GM23248 (cell line): Measurements from ENCODE around the gene TMEM163. TPM values are rescaled to one million over a fixed set of nuclear protein-coding genes. Genes with fewer than 3 reads are reported as not detected.

Source experiments
- DNase-seq: peaks from one replicate; pipeline ENCODE4 v3.0.0-alpha.2; 2015
- H2AFZ ChIP-seq: fragments of 200-600 bp; sonication (generic); 2 replicates; pipeline ENCODE4 v1.6.1; 2016; ENCODE audit warnings: antibody characterized with exemption
- H3F3A ChIP-seq: fragments of 200-600 bp; sonication (generic); 2 replicates; pipeline ENCODE4 v1.6.1; 2016; ENCODE audit warnings: mild to moderate bottlenecking, antibody characterized with exemption, mixed run types; ENCODE audit not compliant: insufficient read depth
- H3K27ac ChIP-seq: fragments of 200-600 bp; sonication (generic); 2 replicates; pipeline ENCODE4 v1.5.1; 2016; ENCODE audit warnings: mild to moderate bottlenecking
- H3K27me3 ChIP-seq: fragments of 200-600 bp; sonication (generic); replicated peaks from 2 replicates; pipeline ENCODE4 v1.6.1; 2016; ENCODE audit warnings: mild to moderate bottlenecking; ENCODE audit not compliant: insufficient read depth
- H3K36me3 ChIP-seq: fragments of 200-600 bp; sonication (generic); 2 replicates; pipeline ENCODE4 v1.6.1; 2016; ENCODE audit warnings: low read depth, mild to moderate bottlenecking
- H3K4me1 ChIP-seq: fragments of 200-600 bp; sonication (generic); 2 replicates; pipeline ENCODE4 v1.6.1; 2016; ENCODE audit warnings: mild to moderate bottlenecking; ENCODE audit not compliant: insufficient read depth
- H3K4me2 ChIP-seq: fragments of 200-600 bp; sonication (generic); one replicate; pipeline ENCODE4 v1.6.1; 2016; ENCODE audit warnings: mild to moderate bottlenecking; ENCODE audit not compliant: unreplicated experiment
- H3K4me3 ChIP-seq: fragments of 200-600 bp; sonication (generic); 2 replicates; pipeline ENCODE4 v1.5.1; 2016; ENCODE audit warnings: mild to moderate bottlenecking
- H3K79me2 ChIP-seq: fragments of 200-600 bp; sonication (generic); 2 replicates; pipeline ENCODE4 v1.6.1; 2016; ENCODE audit warnings: mild to moderate bottlenecking; ENCODE audit not compliant: insufficient read depth
- H3K9ac ChIP-seq: fragments of 200-600 bp; sonication (generic); 2 replicates; pipeline ENCODE4 v1.6.1; 2016; ENCODE audit warnings: mild to moderate bottlenecking
- H3K9me2 ChIP-seq: fragments of 200-600 bp; sonication (generic); 2 replicates; pipeline ENCODE4 v1.6.1; 2016; ENCODE audit warnings: mixed run types, mild to moderate bottlenecking, moderate library complexity; ENCODE audit not compliant: insufficient read depth
- H3K9me3 ChIP-seq: fragments of 200-600 bp; sonication (generic); one replicate; pipeline ENCODE4 v1.6.1; 2017; ENCODE audit warnings: low read depth
- H4K20me1 ChIP-seq: fragments of 200-600 bp; sonication (generic); 2 replicates; pipeline ENCODE4 v1.6.0; 2016; ENCODE audit not compliant: insufficient read depth
- EZH2 ChIP-seq: fragments of 200-600 bp; sonication (generic); IDR thresholded peaks from 2 replicates; pipeline ENCODE4 v1.6.1; 2018; ENCODE audit warnings: antibody characterized with exemption, mild to moderate bottlenecking; ENCODE audit not compliant: insufficient read depth, poor library complexity, severe bottlenecking
- EZH2phosphoT487 ChIP-seq: fragments of 200-600 bp; sonication (generic); IDR thresholded peaks from 2 replicates; pipeline ENCODE4 v1.6.1; 2018; ENCODE audit warnings: antibody characterized with exemption, moderate library complexity, mild to moderate bottlenecking, low read depth; ENCODE audit not compliant: insufficient read depth
- WGBS, 2 experiments: methylation state at CpG; one replicate each; pipeline ENCODE4 v1.1.6; 2015 to 2017; ENCODE audit warnings: low lambda C conversion rate in 2 of 2, low coverage in 1 of 2; ENCODE audit errors: missing lambda C conversion rate in 2 of 2; 5-methylcytosine and 5-hydroxymethylcytosine counted together
- in situ Hi-C: fragments of 300-500 bp; cut with MboI; formaldehyde crosslinking; loops from 2 replicates; pipeline ENCODE4 v1.15.0; 2020
- polyA plus RNA-seq: library from polyadenylated mRNA; unstranded; fragments of >200 nt; fragmentation: Nextera tagmentation; extraction: Ambion mirVana; gene quantifications from 2 replicates; pipeline ENCODE4 v1.2.1, GENCODE V29; 2016
- total RNA-seq: library from RNA; depleted of rRNA; stranded (reverse); fragments of >200 nt; shearing (Covaris generic); gene quantifications from 2 replicates; pipeline ENCODE4 v1.2.3, GENCODE V29; 2014

Gene TMEM163
- total and polyA plus RNA-seq, 2 experiments from 2014 or later, result not detected

GRCh38 chr2:134667081-134667480, 51.7 kb downstream of the TMEM163 start:
- no peaks in the 10 kb centered on the region for H3K9me2 ChIP-seq
- H3K9ac ChIP-seq, result no peak overlapping the region
- H3K27ac ChIP-seq, result no peak overlapping the region
- no peak overlapping the region for H3K4me3 ChIP-seq
- in situ Hi-C loops, result no loop called here
- no peak overlapping the region for H3K4me2 ChIP-seq
- no peaks in the 10 kb centered on the region for H3K9me3 ChIP-seq
- no peak overlapping the region for H2AFZ ChIP-seq
- H3F3A ChIP-seq, result no peaks in the 10 kb centered on the region
- no peaks in the 10 kb centered on the region for H3K79me2 ChIP-seq
- H3K36me3 ChIP-seq, result no peaks in the 10 kb centered on the region
- 43 to 51% methylated on average over 4 of the region's 4 CpGs for WGBS, 2 experiments
- no peaks in the 10 kb centered on the region for H3K27me3 ChIP-seq
- H3K4me1 ChIP-seq, result no peaks in the 10 kb centered on the region
- TF ChIP-seq EZH2 (no peak), EZH2phosphoT487 (no peak)
- no peaks in the 10 kb centered on the region for H4K20me1 ChIP-seq
- DNase-seq, result no peak

GRCh38 chr2:134665727-134666506, 52.9 kb downstream of the TMEM163 start:
- Histone ChIP-seq H3K27ac (no peak overlapping the region), H3K36me3 (no peaks in the 10 kb centered on the region), H3K9me3 (no peaks in the 10 kb centered on the region), H3K4me2 (no peak overlapping the region), H3K9me2 (no peaks in the 10 kb centered on the region), H3K9ac (no peak overlapping the region), H3K4me3 (no peak overlapping the region), H3K4me1 (no peaks in the 10 kb centered on the region), H3K79me2 (no peaks in the 10 kb centered on the region), H2AFZ (no peak overlapping the region), H3F3A (no peaks in the 10 kb centered on the region), H4K20me1 (no peaks in the 10 kb centered on the region), H3K27me3 (no peaks in the 10 kb centered on the region)
- no peak for DNase-seq
- in situ Hi-C loops, result no loop called here
- WGBS, 2 experiments, result 35 to 37% methylated on average over 7 of the region's 7 CpGs
- TF ChIP-seq EZH2 (no peak), EZH2phosphoT487 (no peak)

GRCh38 chr2:134663451-134664450, 55.0 kb downstream of the TMEM163 start:
- Histone ChIP-seq H3K9me2 (no peaks in the 10 kb centered on the region), H2AFZ (no peak overlapping the region), H3F3A (no peaks in the 10 kb centered on the region), H3K4me1 (no peaks in the 10 kb centered on the region), H3K9me3 (no peaks in the 10 kb centered on the region), H3K4me3 (no peak overlapping the region), H3K9ac (no peak overlapping the region), H3K79me2 (no peaks in the 10 kb centered on the region), H3K36me3 (no peaks in the 10 kb centered on the region), H3K27ac (no peak overlapping the region), H4K20me1 (no peaks in the 10 kb centered on the region), H3K4me2 (no peak overlapping the region), H3K27me3 (no peaks in the 10 kb centered on the region)
- in situ Hi-C loops, result no loop called here
- TF ChIP-seq EZH2, result no peak
- no peak for TF ChIP-seq EZH2phosphoT487
- DNase-seq, result no peak
- WGBS, 2 experiments, result 14 to 18% methylated on average over 8 of the region's 8 CpGs

- no peak overlapping the region for H2AFZ ChIP-seq
- H3K79me2 ChIP-seq, result no peaks in the 10 kb centered on the region
- in situ Hi-C loops, result no loop called here
- TF ChIP-seq EZH2phosphoT487, result no peak
- no peak for TF ChIP-seq EZH2
- no peaks in the 10 kb centered on the region for H3K9me3 ChIP-seq
- no peak overlapping the region for H3K4me2 ChIP-seq
- H3K9ac ChIP-seq, result no peak overlapping the region
- H3K36me3 ChIP-seq, result no peaks in the 10 kb centered on the region
- H3K9me2 ChIP-seq, result no peaks in the 10 kb centered on the region
- H3K4me3 ChIP-seq, result no peak overlapping the region
- no peaks in the 10 kb centered on the region for H3K27me3 ChIP-seq
- H3K4me1 ChIP-seq, result no peaks in the 10 kb centered on the region
- H3K27ac ChIP-seq, result no peak overlapping the region
- no peak for DNase-seq
- H3F3A ChIP-seq, result no peaks in the 10 kb centered on the region
- no peaks in the 10 kb centered on the region for H4K20me1 ChIP-seq
- 25 to 38% methylated on average over 1 of the region's 1 CpG for WGBS, 2 experiments
These were observed 56.0 kb downstream of the TMEM163 start for GRCh38 chr2:134662751-134663150.
